Naive thymus-derived CD4-positive, alpha-beta T cell (primary cell): ENCODE measurements around the gene EDA. TPM values are rescaled to one million over a fixed set of nuclear protein-coding genes. Genes with fewer than 3 reads are reported as not detected.
A peak's percentile ranks its signal among the peaks of the same experiment; 100 is the strongest.

Source experiments
- ATAC-seq: fragments of 150-1000 bp; cut with Tn5 transposase; 2 replicates; pipeline ENCODE4 v1.10.0; 2021; ENCODE audit warnings: mild to moderate bottlenecking, moderate library complexity
- CTCF ChIA-PET: fragments of 350-600 bp; sonication (Branson Sonifier 250); formaldehyde crosslinking; loops from one replicate; lab custom pipeline; 2021; ENCODE audit warnings: antibody characterized with exemption; lab: Charles Lee
- POLR2A ChIA-PET: fragments of 350-600 bp; sonication (Branson Sonifier 250); formaldehyde crosslinking; loops from one replicate; lab custom pipeline; 2021; ENCODE audit warnings: antibody characterized with exemption, inconsistent platforms; lab: Charles Lee
- DNase-seq, 9 donors: peaks; one replicate each; pipeline versions ENCODE4 v3.0.0 to v3.0.0-alpha.2; 2020 to 2022; ENCODE audit warnings: mixed read lengths in 1 of 9
- H3K27ac ChIP-seq: one replicate; pipeline ENCODE4 v1.7.0; 2013; ENCODE audit warnings: mild to moderate bottlenecking, low read depth, low read length, moderate library complexity
- H3K27me3 ChIP-seq, 2 donors: one replicate each; pipeline ENCODE4 v1.7.0; 2013; ENCODE audit warnings: low read length in 2 of 2, mild to moderate bottlenecking in 2 of 2, moderate library complexity in 2 of 2; ENCODE audit not compliant: control insufficient read depth in 2 of 2, insufficient read depth in 2 of 2
- H3K36me3 ChIP-seq, 3 experiments: 1 replicate in 2 of 3; 2 replicates in 1 of 3; pipeline ENCODE4 v1.7.0; 2013; ENCODE audit warnings: low read length in 3 of 3, mild to moderate bottlenecking in 3 of 3, moderate library complexity in 1 of 3; ENCODE audit not compliant: insufficient read depth in 3 of 3, control insufficient read depth in 2 of 3
- H3K4me1 ChIP-seq, 2 donors: one replicate each; pipeline ENCODE4 v1.7.0; 2013; ENCODE audit warnings: low read length in 2 of 2, mild to moderate bottlenecking in 2 of 2, moderate library complexity in 1 of 2; ENCODE audit not compliant: control insufficient read depth in 2 of 2, insufficient read depth in 2 of 2
- H3K4me3 ChIP-seq: 2 replicates; pipeline ENCODE4 v1.7.0; 2013; ENCODE audit warnings: mild to moderate bottlenecking, low read length
- H3K9me3 ChIP-seq, 3 experiments: 1 replicate in 2 of 3; 2 replicates in 1 of 3; pipeline ENCODE4 v1.7.0; 2013; ENCODE audit warnings: low read length in 3 of 3; ENCODE audit not compliant: control insufficient read depth in 2 of 3
- H3K27ac Mint-ChIP-seq, 9 donors: one replicate each; pipeline ENCODE4 v1.8.0; 2020 to 2022; ENCODE audit warnings: mixed read lengths in 9 of 9, mild to moderate bottlenecking in 8 of 9, moderate library complexity in 5 of 9, inconsistent platforms in 2 of 9
- H3K27me3 Mint-ChIP-seq, 5 donors: one replicate each; pipeline ENCODE4 v1.8.0; 2021 to 2022; ENCODE audit warnings: mixed read lengths in 5 of 5, mild to moderate bottlenecking in 1 of 5
- H3K36me3 Mint-ChIP-seq, 5 donors: one replicate each; pipeline ENCODE4 v1.8.0; 2020 to 2022; ENCODE audit warnings: mixed read lengths in 5 of 5, mild to moderate bottlenecking in 3 of 5, inconsistent platforms in 1 of 5
- H3K4me1 Mint-ChIP-seq, 7 donors: one replicate each; pipeline ENCODE4 v1.8.0; 2020 to 2022; ENCODE audit warnings: mixed read lengths in 7 of 7, mild to moderate bottlenecking in 3 of 7, inconsistent platforms in 1 of 7
- H3K4me3 Mint-ChIP-seq, 10 donors: one replicate each; pipeline ENCODE4 v1.8.0; 2020 to 2022; ENCODE audit warnings: mild to moderate bottlenecking in 10 of 10, mixed read lengths in 10 of 10, moderate library complexity in 6 of 10, inconsistent platforms in 2 of 10
- H3K9me3 Mint-ChIP-seq, 11 donors: one replicate each; pipeline ENCODE4 v1.8.0; 2020 to 2022; ENCODE audit warnings: mixed read lengths in 11 of 11, mild to moderate bottlenecking in 4 of 11, inconsistent platforms in 1 of 11, moderate library complexity in 1 of 11
- intact Hi-C, 2 donors: fragments of 100-400 bp; cut with micrococcal nuclease; formaldehyde crosslinking; loops; one replicate each; pipeline ENCODE4 v1.15.1; 2023
- polyA plus RNA-seq, 2 donors: library from polyadenylated mRNA; unstranded; fragments of 300-500 nt; fragmentation: Illumina TruSeq; gene quantifications; one replicate each; pipeline ENCODE4 v1.2.3, GENCODE V29; 2021
- total RNA-seq, 6 experiments: library from RNA in 5 of 6; stranded (reverse) in 5 of 6; gene quantifications; 1 replicate in 5 of 6; 2 replicates in 1 of 6; pipeline ENCODE4 v1.2.3 and lab custom pipeline; 2021 to 2026

Gene EDA
- total RNA-seq (10 to 100 TPM in 2 of 5 experiments, 1 to 10 TPM in 3; 2.4 to 14.3 (median 3.2) TPM), polyA plus RNA-seq (1 to 10 TPM; 1.1 to 1.4 TPM), total RNA-seq (lab: John Stamatoyannopoulos, UW) (8.9 reads per million, percentile 33 among the genes with 10 or more reads in this experiment)

DNA sequence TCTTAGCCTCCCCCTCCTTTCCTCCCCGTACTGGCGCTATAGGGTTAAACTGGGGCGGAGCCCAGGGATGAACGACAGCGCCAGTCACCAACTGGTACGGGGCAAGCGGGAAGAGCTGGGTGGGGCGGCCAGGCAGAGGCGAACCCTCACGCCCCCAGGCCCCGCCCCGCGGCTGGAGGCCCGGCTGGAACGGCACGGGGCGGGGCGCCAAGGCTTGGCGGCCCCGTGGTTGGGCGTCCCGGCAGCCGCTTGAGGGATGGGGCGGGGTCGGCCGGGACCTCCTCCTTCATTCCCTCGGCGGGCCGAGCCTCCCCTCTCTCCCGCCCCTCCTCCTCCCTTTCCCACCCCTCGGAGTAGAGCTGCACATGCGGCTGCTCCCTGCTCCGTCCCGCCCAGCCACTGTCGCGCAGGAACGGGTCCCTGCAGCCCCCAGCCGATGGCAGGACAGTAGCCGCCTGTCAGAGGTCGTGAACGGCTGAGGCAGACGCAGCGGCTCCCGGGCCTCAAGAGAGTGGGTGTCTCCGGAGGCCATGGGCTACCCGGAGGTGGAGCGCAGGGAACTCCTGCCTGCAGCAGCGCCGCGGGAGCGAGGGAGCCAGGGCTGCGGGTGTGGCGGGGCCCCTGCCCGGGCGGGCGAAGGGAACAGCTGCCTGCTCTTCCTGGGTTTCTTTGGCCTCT, at the start of gene EDA:
Gene EDA, plus strand, starts transcription at position 335 of the 678 bp plus-strand sequence.
- H3K4me3 ChIP-seq = peak within 1 kb of the TSS; percentile 43
- no peaks in the 10 kb centered on the region for H3K4me1 ChIP-seq
- Mint-ChIP-seq H3K4me3 (peak within 1 kb of the TSS; percentile 68 to 89 (median 84)), H3K9me3 (no peaks in the 10 kb centered on the region), H3K27me3 (peaks cover 0 to 19% (median 0%) of the 10 kb centered on the region in 5 donors), H3K27ac (peak within 1 kb of the TSS in 1 of 9 donors; percentile 67), H3K36me3 (no peaks in the 10 kb centered on the region), H3K4me1 (peaks cover 3 to 25% (median 17%) of the 10 kb centered on the region in 7 donors)
- H3K27me3 ChIP-seq = no peaks in the 10 kb centered on the region
- ATAC-seq = peak; percentile 97
- POLR2A ChIA-PET = no interaction called here
- CTCF ChIA-PET = no interaction called here
- DNase-seq = peak; percentile 26 to 79 (median 51)
- H3K9me3 ChIP-seq = no peaks in the 10 kb centered on the region
- intact Hi-C loops = loop anchor here (2.0 to 10.0 kb wide), 6 partner anchors 111 to 679 kb away; partner anchors contain the start of genes NALF2 (in 2 of the 2), IGBP1 (in 1 of the 2), KIF4A (in 1 of the 2) and PJA1 (in 1 of the 2)
- H3K27ac ChIP-seq = peak within 1 kb of the TSS; percentile 14
- H3K36me3 ChIP-seq = no peaks in the 10 kb centered on the region

DNA sequence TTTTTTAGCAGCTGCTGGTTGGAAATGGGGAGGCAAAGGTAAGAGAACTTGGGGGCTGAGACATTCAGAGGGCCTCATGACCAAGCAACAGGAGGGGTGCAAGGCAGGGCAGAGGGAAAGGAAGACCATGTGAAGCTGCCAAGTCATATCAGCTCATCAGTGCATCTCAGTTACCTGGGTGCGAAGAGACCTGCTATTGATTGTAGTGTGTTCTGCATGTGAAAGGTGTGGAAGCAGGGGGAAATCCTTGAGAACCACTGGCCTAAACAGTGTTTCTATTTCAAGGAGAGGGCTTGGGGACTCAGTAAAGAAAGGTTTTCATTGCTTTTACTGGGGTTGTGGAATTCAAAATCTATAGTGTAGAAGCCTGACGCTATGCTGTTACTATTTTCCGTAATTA, 47.1 kb upstream of the EDA start:
- ATAC-seq (no peak), DNase-seq (no peak)
- Mint-ChIP-seq H3K27ac (no peak overlapping the region), H3K36me3 (no peaks in the 10 kb centered on the region), H3K9me3 (no peaks in the 10 kb centered on the region), H3K4me3 (no peak overlapping the region), H3K4me1 (peaks cover 0 to 2% (median 0%) of the 10 kb centered on the region in 7 donors), H3K27me3 (peaks cover 0 to 8% (median 0%) of the 10 kb centered on the region in 5 donors)
- no peaks in the 10 kb centered on the region for H3K27me3 ChIP-seq
- no peaks in the 10 kb centered on the region for H3K36me3 ChIP-seq
- no peak overlapping the region for H3K27ac ChIP-seq
- ChIA-PET POLR2A (no interaction called here), CTCF (no interaction called here)
- no peaks in the 10 kb centered on the region for H3K9me3 ChIP-seq
- no peak overlapping the region for H3K4me3 ChIP-seq
- intact Hi-C loops = no loop called here
- H3K4me1 ChIP-seq = no peaks in the 10 kb centered on the region

DNA sequence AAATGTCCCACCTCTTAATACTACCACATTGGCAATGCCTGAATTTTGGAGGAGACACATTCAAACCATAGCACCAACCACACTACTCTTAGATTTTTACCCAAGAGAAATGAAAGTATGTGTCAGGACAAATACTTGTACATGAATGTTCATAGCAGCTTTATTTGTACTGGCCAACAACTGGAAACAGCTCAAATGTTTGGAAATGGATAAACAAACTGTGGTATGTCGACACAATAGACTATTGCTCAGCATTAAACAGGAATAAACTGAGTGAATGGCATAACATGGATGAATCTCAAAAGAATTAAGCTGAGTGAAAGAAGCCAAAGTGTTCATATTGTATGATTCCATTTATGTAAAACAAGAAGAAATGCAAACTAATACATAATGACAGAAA, 18.5 kb upstream of the EDA start:
- ChIA-PET CTCF (no interaction called here), POLR2A (no interaction called here)
- no peaks in the 10 kb centered on the region for H3K36me3 ChIP-seq
- Mint-ChIP-seq H3K4me1 (no peaks in the 10 kb centered on the region), H3K4me3 (no peak overlapping the region), H3K36me3 (no peaks in the 10 kb centered on the region), H3K27me3 (peaks cover 0 to 2% (median 0%) of the 10 kb centered on the region in 5 donors), H3K27ac (no peak overlapping the region), H3K9me3 (no peaks in the 10 kb centered on the region)
- intact Hi-C loops = no loop called here
- no peaks in the 10 kb centered on the region for H3K27me3 ChIP-seq
- no peak overlapping the region for H3K4me3 ChIP-seq
- no peak for ATAC-seq
- no peak for DNase-seq
- H3K27ac ChIP-seq = no peak overlapping the region
- no peaks in the 10 kb centered on the region for H3K9me3 ChIP-seq
- no peaks in the 10 kb centered on the region for H3K4me1 ChIP-seq

DNA sequence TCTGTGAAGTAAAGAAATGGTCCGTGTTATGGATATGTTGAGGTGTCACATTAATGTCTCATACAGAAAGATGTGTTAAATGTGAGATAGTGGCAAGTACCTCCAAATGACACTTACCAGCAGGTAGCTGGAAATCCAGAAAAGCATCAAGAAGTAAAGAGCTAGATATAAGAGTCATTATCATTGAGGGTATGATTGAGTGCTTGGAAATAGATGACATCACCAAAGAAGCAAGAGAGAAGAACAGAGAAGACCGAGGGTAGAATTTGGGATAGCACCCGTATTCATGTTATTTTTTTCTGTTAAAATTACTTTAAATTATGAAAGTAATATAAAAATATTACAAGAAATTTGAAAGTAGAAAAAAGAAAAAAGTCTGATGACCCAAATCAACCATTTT, 15.7 kb upstream of the EDA start:
- intact Hi-C loops = no loop called here
- Mint-ChIP-seq H3K9me3 (no peaks in the 10 kb centered on the region), H3K4me1 (peaks cover 0 to 3% (median 0%) of the 10 kb centered on the region in 7 donors), H3K36me3 (no peaks in the 10 kb centered on the region), H3K27me3 (peaks cover 0 to 2% (median 0%) of the 10 kb centered on the region in 5 donors), H3K4me3 (no peak overlapping the region), H3K27ac (no peak overlapping the region)
- ATAC-seq (no peak), DNase-seq (no peak)
- ChIA-PET CTCF (no interaction called here), POLR2A (no interaction called here)
- H3K27ac ChIP-seq = no peak overlapping the region
- no peak overlapping the region for H3K4me3 ChIP-seq
- no peaks in the 10 kb centered on the region for H3K9me3 ChIP-seq
- no peaks in the 10 kb centered on the region for H3K27me3 ChIP-seq
- no peaks in the 10 kb centered on the region for H3K36me3 ChIP-seq
- H3K4me1 ChIP-seq = no peaks in the 10 kb centered on the region

DNA sequence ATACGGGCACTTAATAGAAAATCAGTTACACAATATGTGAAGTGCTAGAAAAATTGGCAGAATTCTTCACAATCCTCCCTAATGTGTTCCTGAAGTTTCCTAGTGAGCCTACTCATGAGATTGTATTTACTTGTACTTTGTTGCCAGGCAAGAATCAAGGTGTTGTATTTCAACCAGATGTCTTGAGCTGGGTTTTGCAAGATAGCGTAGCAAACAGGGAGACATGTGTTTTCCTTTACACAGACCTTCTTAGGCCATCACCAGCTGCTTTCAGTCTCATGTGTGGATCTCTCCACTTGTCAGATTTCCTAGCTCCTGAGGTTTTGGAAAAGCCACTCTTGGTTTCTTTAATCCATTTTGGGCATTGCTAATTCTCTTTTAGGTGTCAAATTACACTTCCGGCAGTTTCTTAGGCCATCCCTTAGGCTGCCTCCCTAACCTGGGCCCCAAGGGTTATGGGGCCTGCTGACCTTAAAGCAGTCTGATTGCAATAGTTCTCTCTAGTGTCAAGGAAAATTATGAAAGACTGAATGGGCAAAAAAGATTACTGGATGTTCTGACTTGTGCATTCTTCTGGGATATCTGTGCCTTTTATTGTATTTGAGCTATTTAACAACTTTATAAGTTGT, 12.2 kb upstream of the EDA start:
- CTCF ChIA-PET = interaction anchor here (0.6 kb wide), 1 partner anchor 59 kb away, joined by 3 read pairs; no protein-coding TSS in a partner anchor

DNA sequence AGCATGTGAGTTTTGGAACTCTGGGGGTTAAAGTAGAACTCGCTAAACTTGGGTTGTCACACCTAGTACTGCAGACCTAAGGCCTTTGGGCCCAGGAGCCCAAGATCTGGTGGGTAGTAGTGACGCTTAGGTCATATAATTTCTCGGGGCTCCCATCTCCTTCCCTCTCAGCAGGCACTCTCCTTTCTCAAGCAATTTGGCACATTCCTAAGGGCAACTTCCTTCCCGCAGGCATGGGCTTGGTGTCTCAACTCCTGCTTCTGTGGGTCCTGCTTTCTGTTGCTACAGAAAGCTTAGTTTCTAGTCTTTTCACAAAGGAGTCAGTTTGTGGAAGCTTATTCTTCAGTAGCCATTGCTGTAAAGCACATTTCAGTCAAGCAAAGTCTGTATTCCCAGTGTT, 10.4 kb upstream of the EDA start:
- Mint-ChIP-seq H3K27ac (no peak overlapping the region), H3K4me3 (no peak overlapping the region), H3K9me3 (no peaks in the 10 kb centered on the region), H3K27me3 (peaks cover 0 to 2% (median 0%) of the 10 kb centered on the region in 5 donors), H3K36me3 (no peaks in the 10 kb centered on the region), H3K4me1 (peaks cover 0 to 8% (median 0%) of the 10 kb centered on the region in 7 donors)
- DNase-seq (no peak), ATAC-seq (no peak)
- Histone ChIP-seq H3K27ac (no peak overlapping the region), H3K4me3 (no peak overlapping the region), H3K4me1 (no peaks in the 10 kb centered on the region), H3K27me3 (no peaks in the 10 kb centered on the region), H3K9me3 (no peaks in the 10 kb centered on the region), H3K36me3 (no peaks in the 10 kb centered on the region)
- ChIA-PET CTCF (no interaction called here), POLR2A (interaction anchor here (0.6 kb wide), 1 partner anchor 544 kb away, joined by 6 read pairs; no protein-coding TSS in a partner anchor)
- intact Hi-C loops = no loop called here

More for the DNA sequence above, 12.2 kb upstream of the EDA start:
- DNase-seq (no peak), ATAC-seq (no peak)
- peaks cover 0 to 2% (median 0%) of the 10 kb centered on the region in 5 donors for H3K27me3 Mint-ChIP-seq
- Histone ChIP-seq H3K4me3 (no peak overlapping the region), H3K9me3 (no peaks in the 10 kb centered on the region), H3K27me3 (no peaks in the 10 kb centered on the region), H3K27ac (no peak overlapping the region), H3K4me1 (no peaks in the 10 kb centered on the region), H3K36me3 (no peaks in the 10 kb centered on the region)
- POLR2A ChIA-PET = no interaction called here
- no peak overlapping the region for H3K27ac Mint-ChIP-seq
- intact Hi-C loops = no loop called here
- no peaks in the 10 kb centered on the region for H3K36me3 Mint-ChIP-seq
- H3K4me3 Mint-ChIP-seq = no peak overlapping the region
- peaks cover 0 to 8% (median 0%) of the 10 kb centered on the region in 7 donors for H3K4me1 Mint-ChIP-seq
- no peaks in the 10 kb centered on the region for H3K9me3 Mint-ChIP-seq
